Measurements from ENCODE around the gene FIGN. TPM values are rescaled to one million over a fixed set of nuclear protein-coding genes. Genes with fewer than 3 reads are reported as not detected.

Gene FIGN
- total RNA-seq, 2 experiments from 2014 or later: not detected

DNA sequence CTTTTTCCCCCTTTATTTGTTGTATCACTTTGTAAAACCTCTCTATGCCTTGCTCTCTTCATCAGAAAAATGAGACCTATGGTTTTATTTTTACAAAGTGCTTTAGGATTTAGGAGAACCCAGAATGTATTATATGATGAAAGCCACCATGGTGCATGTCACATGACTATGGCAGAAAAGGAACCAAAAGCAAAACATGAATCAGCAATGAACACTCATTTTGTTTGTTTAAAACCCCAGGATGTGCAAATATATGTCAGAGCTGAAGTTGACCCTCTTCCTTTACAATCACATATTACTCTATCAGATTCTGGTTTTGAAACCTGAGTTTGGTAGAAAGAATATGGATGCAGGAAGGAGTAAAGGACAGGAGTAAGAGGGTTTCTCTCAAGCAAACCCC lies 70.0 kb downstream of the FIGN start:
- Mint-ChIP-seq H3K4me1 (ENCODE audit: low read depth) (no peaks in the 10 kb centered on the region), H3K36me3 (no peaks in the 10 kb centered on the region), H3K27ac (no peak overlapping the region), H3K4me3 (no peak overlapping the region), H3K27me3 (no peaks in the 10 kb centered on the region), H3K9me3 (peaks cover 18% of the 10 kb centered on the region)
- DNase-seq: no peak
- intact Hi-C loops (cut with micrococcal nuclease): no loop called here
- CTCF ChIA-PET: no interaction called here
- POLR2A ChIA-PET: no interaction called here

DNA sequence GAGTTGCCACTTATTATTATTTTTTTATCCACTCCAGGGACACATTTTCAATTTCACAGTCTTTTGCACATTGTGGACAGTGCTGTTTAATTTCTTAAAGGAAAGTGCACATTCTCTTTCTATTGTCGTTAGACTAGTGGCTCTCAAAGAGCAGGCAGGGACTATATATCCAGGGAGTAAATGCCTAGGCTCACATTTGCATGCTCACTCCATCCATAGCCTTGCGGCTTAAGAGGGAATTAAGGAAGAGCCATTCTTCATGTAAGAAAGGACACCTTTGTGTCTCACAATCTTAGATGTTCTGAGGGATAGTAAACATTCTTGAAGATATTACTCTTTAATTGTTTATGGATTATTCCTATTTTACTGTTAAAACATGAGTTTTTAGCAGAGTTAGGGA lies 70.8 kb downstream of the FIGN start:
- Mint-ChIP-seq H3K27ac (no peak overlapping the region), H3K36me3 (no peaks in the 10 kb centered on the region), H3K4me3 (no peak overlapping the region), H3K9me3 (peaks cover 18% of the 10 kb centered on the region), H3K4me1 (ENCODE audit: low read depth) (no peaks in the 10 kb centered on the region), H3K27me3 (no peaks in the 10 kb centered on the region)
- ChIA-PET POLR2A (no interaction called here), CTCF (no interaction called here)
- DNase-seq: no peak
- intact Hi-C loops (cut with micrococcal nuclease): no loop called here

DNA sequence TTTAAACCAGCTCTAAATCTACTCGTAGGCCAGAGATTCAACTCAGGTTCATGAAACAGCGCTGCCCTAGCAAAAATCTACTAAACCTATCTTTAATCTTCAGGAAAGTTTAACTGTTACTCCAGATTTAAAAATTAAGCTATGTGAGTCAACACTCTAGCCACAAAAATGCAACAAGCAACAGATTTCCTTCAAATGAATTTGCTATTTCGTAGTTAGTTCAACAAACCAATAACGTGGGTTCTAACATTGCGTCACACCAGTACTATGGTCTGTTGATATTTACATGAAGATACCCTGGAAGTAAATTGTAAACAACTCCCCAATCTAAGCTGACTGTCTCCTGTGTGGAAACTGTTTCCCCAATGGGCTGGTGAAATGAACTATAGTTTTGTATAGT lies 71.2 kb downstream of the FIGN start:
- ChIA-PET CTCF (no interaction called here), POLR2A (no interaction called here)
- Mint-ChIP-seq H3K27ac (no peak overlapping the region), H3K27me3 (no peaks in the 10 kb centered on the region), H3K36me3 (no peaks in the 10 kb centered on the region), H3K4me3 (no peak overlapping the region), H3K9me3 (peaks cover 18% of the 10 kb centered on the region), H3K4me1 (ENCODE audit: low read depth) (no peaks in the 10 kb centered on the region)
- no peak for DNase-seq
- intact Hi-C loops (cut with micrococcal nuclease): no loop called here

DNA sequence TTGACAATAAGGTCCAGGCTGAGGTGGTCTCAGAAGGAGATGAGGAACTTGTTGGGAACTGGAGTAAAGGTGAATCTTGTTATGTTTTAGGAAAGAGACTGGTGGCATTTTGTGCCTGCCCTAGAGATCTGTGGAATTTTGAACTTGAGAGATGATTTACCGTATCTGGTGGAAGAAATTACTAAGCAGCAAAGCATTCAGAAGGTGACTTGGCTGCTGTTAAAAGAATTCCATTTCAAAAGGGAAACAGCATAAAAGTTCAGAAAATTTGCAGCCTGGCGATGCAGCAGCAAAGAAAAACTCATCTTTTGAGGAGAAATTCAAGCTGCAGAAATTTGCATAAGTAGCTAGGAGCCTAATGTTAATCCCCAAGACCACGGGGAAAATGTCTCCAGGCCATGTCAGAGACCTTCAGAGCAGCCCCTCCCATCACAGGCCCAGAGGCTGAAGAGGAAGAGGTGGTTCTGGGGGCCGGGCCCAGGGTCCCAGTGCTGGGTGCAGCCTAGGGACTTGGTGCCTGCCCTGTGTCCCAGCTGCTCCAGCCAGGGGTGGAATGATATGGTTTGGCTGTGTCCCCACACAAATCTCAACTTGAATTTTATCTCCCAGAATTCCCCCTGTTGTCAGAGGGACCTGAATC lies 73.5 kb downstream of the FIGN start:
- DNase-seq: no peak
- H3K36me3 Mint-ChIP-seq: no peaks in the 10 kb centered on the region
- intact Hi-C loops (cut with micrococcal nuclease): no loop called here
- ChIA-PET CTCF (no interaction called here), POLR2A (no interaction called here)
- H3K27me3 Mint-ChIP-seq: no peaks in the 10 kb centered on the region
- H3K4me1 Mint-ChIP-seq (ENCODE audit: low read depth): no peaks in the 10 kb centered on the region
- no peak overlapping the region for H3K4me3 Mint-ChIP-seq
- H3K9me3 Mint-ChIP-seq: peaks cover 14% of the 10 kb centered on the region
- no peak overlapping the region for H3K27ac Mint-ChIP-seq

DNA sequence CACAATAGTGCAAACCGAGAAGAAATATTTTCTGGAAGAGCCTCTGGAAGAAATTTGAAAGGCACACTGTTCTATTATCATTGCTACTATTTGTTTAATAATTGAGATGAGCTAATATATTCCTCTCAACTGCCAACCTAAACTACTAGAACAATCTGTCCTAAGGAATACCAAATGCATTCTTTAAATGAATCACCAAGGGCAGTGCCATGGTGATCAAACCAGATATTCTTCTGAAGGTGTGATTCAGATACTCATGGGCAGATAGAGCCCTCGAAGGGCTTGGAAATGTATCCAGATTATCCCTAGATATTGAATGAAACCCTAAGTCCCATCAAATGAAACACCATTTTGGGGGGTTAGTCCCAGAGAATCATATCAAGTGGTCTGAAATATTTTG lies 76.6 kb downstream of the FIGN start:
- POLR2A ChIA-PET: no interaction called here

DNA sequence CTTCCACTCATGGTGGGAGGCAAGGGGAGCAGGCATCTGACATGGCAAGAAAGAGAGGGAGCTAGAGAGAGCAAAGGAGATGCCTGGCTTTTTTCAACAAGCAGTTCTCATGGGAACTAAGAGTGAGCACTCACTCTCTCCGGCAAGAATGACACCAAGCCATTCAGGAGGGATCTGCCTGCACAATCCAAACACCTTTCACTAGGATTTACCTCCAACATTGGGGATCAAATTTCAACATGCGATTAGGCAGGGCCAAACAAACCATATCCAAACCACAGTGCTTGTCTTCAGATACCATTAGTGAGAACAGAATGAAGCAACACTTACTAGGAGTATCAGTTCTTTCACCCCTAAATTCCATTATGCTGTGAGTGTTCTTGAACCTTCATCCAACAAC lies 77.3 kb downstream of the FIGN start:
- no peak for DNase-seq
- Mint-ChIP-seq H3K4me1 (ENCODE audit: low read depth) (no peaks in the 10 kb centered on the region), H3K9me3 (peaks cover 10% of the 10 kb centered on the region), H3K36me3 (no peaks in the 10 kb centered on the region), H3K27me3 (no peaks in the 10 kb centered on the region), H3K4me3 (no peak overlapping the region), H3K27ac (no peak overlapping the region)
- intact Hi-C loops (cut with micrococcal nuclease): no loop called here
- ChIA-PET CTCF (no interaction called here), POLR2A (no interaction called here)

More for the DNA sequence above, 76.6 kb downstream of the FIGN start:
- intact Hi-C loops (cut with micrococcal nuclease): no loop called here
- Mint-ChIP-seq H3K9me3 (peaks cover 14% of the 10 kb centered on the region), H3K36me3 (no peaks in the 10 kb centered on the region), H3K27ac (no peak overlapping the region), H3K4me3 (no peak overlapping the region), H3K4me1 (ENCODE audit: low read depth) (no peaks in the 10 kb centered on the region), H3K27me3 (no peaks in the 10 kb centered on the region)
- DNase-seq: no peak
- CTCF ChIA-PET: no interaction called here

DNA sequence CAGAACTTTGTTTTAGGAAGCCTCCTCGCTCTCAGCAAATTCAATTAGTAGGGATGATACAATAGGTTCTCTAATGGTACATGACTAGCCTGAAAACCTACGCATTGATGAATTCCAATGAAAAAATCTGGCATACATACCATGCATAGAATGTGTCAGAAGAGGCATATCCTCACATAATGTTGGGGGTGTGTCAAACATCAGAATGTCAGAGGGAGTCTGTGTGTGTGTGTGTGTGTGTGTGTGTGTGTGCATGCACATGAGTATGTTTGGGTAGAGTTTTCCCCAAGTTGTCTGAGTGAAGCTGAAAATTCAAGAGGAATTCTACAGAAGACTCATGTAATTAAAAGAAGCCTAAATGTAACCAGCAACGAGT lies 78.5 kb downstream of the FIGN start:
- no peak overlapping the region for H3K27ac Mint-ChIP-seq
- intact Hi-C loops (cut with micrococcal nuclease): no loop called here
- ChIA-PET POLR2A (no interaction called here), CTCF (interaction anchor here (0.6 kb wide), 1 partner anchor 13 kb away, joined by 3 read pairs; no protein-coding TSS in a partner anchor)
- no peaks in the 10 kb centered on the region for H3K27me3 Mint-ChIP-seq
- no peak for DNase-seq
- H3K9me3 Mint-ChIP-seq: peaks cover 10% of the 10 kb centered on the region
- no peak overlapping the region for H3K4me3 Mint-ChIP-seq
- no peaks in the 10 kb centered on the region for H3K4me1 Mint-ChIP-seq (ENCODE audit: low read depth)
- no peaks in the 10 kb centered on the region for H3K36me3 Mint-ChIP-seq

DNA sequence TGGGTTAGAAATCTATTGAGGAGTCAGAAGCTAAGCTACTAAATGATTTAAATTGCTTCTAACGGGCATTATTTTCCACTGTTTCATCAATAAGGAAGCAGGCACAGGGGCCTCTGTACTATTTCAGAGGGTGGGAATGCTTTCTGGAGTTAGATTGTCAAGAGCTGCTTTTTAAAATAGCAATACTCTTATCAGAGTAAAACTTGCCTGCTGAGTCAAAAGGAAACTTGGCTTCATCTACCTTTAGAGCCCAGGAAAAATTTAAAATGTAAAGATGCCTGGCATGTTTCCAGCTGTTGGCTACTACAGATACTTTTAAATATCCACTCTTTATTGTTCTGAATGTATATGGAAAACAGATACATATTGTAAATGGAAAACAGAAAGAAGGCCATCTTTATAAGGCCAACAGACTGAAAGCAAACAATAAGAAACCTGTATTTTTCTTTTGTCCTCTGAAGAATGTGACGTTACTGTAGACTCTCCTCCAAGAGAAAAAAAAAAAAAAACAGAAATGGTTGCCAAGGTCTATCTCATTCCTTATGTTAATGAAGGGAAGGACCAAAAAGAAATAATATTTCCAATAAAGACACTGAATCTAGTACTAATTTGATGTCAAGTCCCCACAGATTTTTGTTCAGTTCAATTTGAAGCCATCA lies 79.1 kb downstream of the FIGN start:
- H3K27ac Mint-ChIP-seq: no peak overlapping the region
- intact Hi-C loops (cut with micrococcal nuclease): no loop called here

DNA sequence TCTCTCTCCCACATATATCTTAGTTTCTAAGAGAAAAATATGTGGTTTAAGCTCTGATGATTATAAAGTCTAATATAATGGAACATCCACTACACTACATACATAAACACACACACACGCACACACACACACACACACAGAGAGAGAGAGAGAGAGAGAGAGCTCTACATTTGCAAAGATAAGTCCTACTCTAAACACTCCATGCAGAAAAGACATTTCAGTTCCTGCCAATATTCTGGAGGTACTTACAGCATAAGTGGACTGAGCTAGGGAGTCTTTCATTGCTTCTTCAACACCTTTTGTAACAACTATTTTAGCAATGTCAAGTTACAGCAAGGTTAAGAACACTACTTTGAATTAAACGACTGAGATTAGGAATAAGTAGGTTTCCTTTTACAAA lies 80.1 kb downstream of the FIGN start:
- Mint-ChIP-seq H3K9me3 (peaks cover 2% of the 10 kb centered on the region), H3K36me3 (no peaks in the 10 kb centered on the region), H3K4me1 (ENCODE audit: low read depth) (no peaks in the 10 kb centered on the region), H3K27ac (no peak overlapping the region), H3K4me3 (no peak overlapping the region), H3K27me3 (no peaks in the 10 kb centered on the region)
- intact Hi-C loops (cut with micrococcal nuclease): no loop called here
- POLR2A ChIA-PET: no interaction called here
- CTCF ChIA-PET: no interaction called here
- DNase-seq: no peak

More for the DNA sequence above, 79.1 kb downstream of the FIGN start:
- Mint-ChIP-seq H3K27me3 (no peaks in the 10 kb centered on the region), H3K36me3 (no peaks in the 10 kb centered on the region), H3K4me1 (ENCODE audit: low read depth) (no peaks in the 10 kb centered on the region), H3K9me3 (peaks cover 8% of the 10 kb centered on the region), H3K4me3 (no peak overlapping the region)
- ChIA-PET POLR2A (no interaction called here), CTCF (no interaction called here)
- DNase-seq: no peak

DNA sequence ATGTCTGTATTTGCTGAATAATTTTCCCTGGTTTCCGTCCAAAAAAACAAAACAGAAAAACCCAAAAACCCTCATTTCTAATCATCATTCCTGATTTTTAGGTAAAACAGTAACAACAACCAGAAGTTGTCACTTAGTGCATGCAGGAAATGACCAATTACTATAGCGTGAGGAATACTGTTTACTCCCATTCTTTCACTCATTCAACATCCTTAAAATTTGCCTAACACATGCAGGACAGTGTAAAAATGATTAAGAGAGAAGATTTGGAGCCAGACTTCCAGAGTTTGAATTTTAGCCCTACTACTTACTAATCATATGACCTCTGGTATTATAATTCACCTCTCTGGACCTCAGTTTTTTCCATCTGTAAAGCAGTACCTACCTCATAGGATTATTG lies 83.1 kb downstream of the FIGN start:
- intact Hi-C loops (cut with micrococcal nuclease): no loop called here
- DNase-seq: no peak
- Mint-ChIP-seq H3K36me3 (no peaks in the 10 kb centered on the region), H3K27me3 (no peaks in the 10 kb centered on the region), H3K4me3 (no peak overlapping the region), H3K4me1 (ENCODE audit: low read depth) (no peaks in the 10 kb centered on the region), H3K27ac (no peak overlapping the region), H3K9me3 (no peaks in the 10 kb centered on the region)
- POLR2A ChIA-PET: no interaction called here
- CTCF ChIA-PET: no interaction called here

DNA sequence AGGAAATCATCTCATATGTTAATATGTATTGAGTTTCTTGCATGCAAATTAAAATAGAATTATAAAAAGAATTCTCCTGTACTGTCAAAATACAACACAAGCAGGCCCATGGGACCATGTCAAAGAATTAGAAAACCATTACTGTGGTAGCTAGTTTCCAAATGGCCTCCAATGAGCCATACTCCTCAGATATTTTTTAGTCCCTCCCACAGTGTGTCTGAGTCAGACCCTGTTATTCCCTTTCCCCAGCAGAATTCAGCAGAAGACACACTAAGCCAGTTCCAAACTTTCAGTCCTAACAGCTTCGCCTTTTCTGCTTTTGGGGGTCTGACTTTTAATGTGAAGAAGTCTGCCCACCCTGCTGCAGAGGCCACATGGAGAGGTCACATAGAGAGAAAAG lies 86.7 kb downstream of the FIGN start:
- no peaks in the 10 kb centered on the region for H3K36me3 Mint-ChIP-seq
- no peak for DNase-seq
- H3K4me3 Mint-ChIP-seq: no peak overlapping the region
- intact Hi-C loops (cut with micrococcal nuclease): no loop called here
- H3K4me1 Mint-ChIP-seq (ENCODE audit: low read depth): no peaks in the 10 kb centered on the region
- ChIA-PET CTCF (no interaction called here), POLR2A (no interaction called here)
- no peaks in the 10 kb centered on the region for H3K9me3 Mint-ChIP-seq
- H3K27me3 Mint-ChIP-seq: no peaks in the 10 kb centered on the region
- H3K27ac Mint-ChIP-seq: no peak overlapping the region

DNA sequence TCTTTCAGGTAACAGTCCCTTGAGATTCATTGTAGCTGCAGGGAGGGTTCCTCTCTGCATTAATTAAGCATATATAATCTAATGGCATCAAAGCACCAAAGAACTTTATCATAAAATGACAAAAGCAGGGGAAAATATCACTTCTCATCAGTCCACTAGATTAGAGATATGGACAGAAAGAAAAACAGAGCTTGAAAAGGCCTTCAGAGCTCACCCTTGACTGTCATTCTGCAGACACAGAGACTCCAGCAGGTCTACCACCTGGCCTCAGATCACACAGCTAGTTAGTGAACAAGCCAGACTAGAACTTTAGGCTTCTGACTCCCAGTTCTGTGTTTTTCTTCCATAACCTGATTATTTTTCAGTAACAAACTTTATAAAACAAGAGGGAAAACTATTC lies 88.5 kb downstream of the FIGN start:
- Mint-ChIP-seq H3K9me3 (no peaks in the 10 kb centered on the region), H3K27ac (no peak overlapping the region), H3K4me1 (ENCODE audit: low read depth) (no peaks in the 10 kb centered on the region), H3K27me3 (no peaks in the 10 kb centered on the region), H3K36me3 (no peaks in the 10 kb centered on the region), H3K4me3 (no peak overlapping the region)
- ChIA-PET POLR2A (no interaction called here), CTCF (no interaction called here)
- intact Hi-C loops (cut with micrococcal nuclease): no loop called here
- no peak for DNase-seq

DNA sequence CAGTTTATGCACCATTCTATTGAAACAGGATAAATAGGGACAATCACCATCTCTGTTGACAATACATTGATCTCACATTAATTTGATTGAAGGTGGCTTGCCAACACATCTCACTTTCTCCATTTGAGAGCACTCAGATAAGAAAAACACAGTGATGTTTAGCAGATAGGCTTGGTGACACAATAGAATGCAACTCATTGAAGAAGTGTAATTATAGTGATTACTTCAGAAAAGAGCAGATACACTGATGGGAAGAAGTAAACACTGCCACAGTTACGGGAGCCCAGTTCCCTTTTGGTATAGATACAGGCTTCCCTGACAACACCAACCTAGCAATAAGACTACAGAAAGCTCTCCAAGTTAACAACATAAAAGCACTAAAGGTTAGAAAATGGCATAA lies 89.1 kb downstream of the FIGN start:
- CTCF ChIA-PET: no interaction called here
- Mint-ChIP-seq H3K9me3 (peaks cover 3% of the 10 kb centered on the region), H3K36me3 (no peaks in the 10 kb centered on the region), H3K27ac (no peak overlapping the region), H3K4me1 (ENCODE audit: low read depth) (no peaks in the 10 kb centered on the region), H3K27me3 (no peaks in the 10 kb centered on the region), H3K4me3 (no peak overlapping the region)
- DNase-seq: no peak
- POLR2A ChIA-PET: no interaction called here
- intact Hi-C loops (cut with micrococcal nuclease): no loop called here

Measured in activated CD4-positive, alpha-beta memory T cell treated with anti-CD3 and anti-CD28 coated beads for 36 hours (primary cell).